Activated naive CD4-positive, alpha-beta T cell (primary cell): ENCODE measurements around the gene DYRK3.

ENCODE experiments used
- DNase-seq, 4 experiments: peaks; one replicate each; lab custom pipeline; 2025; lab: John Stamatoyannopoulos, UW

Gene DYRK3

DNA sequence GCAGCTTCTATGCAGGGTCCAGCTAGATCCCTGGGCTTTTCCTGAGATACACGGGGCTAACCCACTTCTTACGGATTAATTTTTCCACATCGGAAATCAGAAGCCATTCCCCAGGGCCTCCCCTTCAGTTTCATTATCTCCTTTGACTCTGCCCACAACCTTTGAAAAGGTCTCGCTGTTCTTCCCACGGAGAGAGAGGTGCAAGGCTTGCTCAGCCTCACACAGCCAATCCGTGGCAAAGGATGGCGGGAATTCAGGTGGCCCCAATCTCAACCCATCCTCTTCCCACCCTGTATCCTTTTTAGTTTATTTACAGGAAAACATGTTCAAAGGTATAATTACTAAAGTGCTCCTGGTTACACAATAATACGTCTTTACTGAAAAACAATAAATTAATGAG lies 48.7 kb downstream of the DYRK3 start:
- DNase-seq, result no peak

DNA sequence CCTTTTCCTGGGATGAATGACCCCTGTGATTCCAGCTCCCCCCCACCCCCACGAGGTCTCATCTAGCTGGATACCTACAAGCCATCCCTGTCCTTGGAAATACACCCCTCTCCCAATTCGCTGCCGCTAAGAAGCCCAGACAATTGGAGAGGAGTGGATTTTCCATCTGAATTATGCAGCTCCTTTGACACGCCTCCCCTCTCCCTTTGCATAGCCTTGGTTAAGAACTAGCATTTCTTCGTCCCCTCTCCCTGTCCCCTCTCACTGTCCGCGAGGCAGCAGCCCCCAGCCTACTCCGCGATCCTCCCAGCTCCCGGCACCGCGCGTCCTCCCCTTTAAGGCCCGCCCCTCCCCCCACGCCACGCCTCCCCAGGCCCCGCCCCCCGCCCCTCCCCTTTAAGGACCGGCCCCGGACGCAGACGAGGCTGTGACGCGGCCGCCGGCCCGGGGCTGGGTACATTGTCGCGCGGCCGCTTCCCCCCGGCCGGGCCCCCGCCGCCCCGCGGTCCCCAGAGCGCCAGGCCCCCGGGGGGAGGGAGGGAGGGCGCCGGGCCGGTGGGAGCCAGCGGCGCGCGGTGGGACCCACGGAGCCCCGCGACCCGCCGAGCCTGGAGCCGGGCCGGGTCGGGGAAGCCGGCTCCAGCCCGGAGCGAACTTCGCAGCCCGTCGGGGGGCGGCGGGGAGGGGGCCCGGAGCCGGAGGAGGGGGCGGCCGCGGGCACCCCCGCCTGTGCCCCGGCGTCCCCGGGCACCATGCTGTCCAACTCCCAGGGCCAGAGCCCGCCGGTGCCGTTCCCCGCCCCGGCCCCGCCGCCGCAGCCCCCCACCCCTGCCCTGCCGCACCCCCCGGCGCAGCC lies 49.4 kb downstream of the DYRK3 start, which contains the start of gene MAPKAPK2:
Gene MAPKAPK2 (plus strand): TSS at position 428 of the 856 bp plus-strand sequence. CDS start 325 bp downstream, at position 753.
- DNase-seq, result peak; percentile 58 to 77 (median 74)

DNA sequence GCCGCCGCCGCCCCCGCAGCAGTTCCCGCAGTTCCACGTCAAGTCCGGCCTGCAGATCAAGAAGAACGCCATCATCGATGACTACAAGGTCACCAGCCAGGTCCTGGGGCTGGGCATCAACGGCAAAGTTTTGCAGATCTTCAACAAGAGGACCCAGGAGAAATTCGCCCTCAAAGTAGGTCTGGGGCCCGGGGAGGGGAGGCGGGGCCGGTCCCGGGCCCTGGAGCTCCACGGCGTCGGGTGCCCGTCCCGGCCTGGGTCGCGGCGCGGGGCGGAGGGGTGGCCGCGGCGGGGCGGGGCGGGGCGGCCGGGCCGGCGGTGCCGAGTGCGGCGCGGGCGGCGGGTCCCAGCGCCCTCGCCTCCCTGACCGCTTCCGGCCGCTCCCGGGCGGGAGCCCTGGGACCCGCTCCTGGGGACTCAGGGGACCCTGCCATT lies 50.0 kb downstream of the DYRK3 start:
- no peak for DNase-seq

DNA sequence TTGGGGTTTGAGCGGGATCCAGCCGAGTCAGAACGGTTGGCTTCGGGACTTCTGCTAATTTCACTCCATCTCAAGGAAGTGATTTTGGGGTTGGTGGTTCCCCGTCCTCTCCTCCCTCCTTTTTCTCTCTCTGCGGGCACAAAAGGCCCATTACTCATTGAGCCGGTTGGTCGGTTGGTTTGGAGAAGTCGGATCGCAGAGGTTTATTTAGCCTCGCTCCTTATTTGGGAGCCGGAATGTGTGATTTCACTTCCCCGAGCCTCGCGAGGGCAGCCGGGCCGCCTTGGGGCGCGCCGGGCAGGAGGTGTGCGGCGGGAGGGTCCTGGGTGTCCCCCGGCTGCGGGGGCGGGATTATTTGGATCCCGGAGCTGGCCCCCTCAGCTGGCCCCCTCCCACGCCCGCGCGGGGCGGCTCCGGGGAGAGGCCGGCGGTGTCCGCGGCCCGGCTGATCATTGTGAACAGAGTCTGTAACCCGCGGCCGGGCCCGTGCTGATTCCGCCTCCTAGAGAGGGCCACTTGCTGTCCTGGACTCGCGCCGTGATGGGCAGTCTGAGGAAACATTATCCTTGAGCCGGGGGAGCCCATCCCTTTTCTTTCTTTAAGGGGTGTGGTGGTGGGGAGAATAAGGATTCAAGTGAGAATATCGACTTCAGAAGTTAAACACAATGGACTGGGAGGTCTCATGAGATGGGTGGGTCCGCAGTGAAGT lies 50.6 kb downstream of the DYRK3 start:
- no peak for DNase-seq

DNA sequence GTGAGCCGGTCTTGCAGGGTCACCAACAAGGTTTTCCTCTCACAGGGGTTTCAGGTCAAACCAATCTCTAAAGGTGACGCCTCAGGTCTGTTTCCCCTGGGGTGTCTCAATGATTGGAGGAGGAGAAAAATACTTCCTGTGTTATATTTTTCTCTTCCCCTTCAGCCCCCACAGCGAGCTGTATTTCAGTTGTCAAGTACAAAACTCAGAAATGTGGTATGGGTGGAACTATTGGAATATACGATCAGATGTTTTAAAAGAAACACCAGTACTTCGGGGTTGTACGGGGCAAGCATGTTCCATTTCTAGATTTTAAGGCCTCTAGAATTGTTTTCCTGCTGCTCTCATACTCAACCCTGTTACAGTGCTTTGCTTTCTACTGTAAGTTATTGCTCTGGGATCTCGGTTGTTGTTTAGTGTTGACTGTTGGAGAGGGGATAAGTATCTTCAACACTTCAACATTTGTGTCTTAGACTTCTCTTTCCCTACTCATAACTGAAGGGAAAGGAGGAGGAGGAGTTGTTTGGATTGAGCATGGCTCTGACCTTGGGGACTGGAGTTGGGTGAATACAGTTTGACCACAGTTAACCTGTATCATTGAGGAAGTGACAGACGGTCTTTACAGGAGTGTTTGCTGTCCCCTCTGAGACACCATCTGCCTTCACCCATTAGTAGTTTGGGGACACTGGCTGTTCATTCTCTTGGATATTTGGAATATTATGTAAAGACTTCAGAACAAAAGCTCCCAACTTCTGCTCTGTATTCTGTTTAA lies 51.3 kb downstream of the DYRK3 start:
- no peak for DNase-seq

DNA sequence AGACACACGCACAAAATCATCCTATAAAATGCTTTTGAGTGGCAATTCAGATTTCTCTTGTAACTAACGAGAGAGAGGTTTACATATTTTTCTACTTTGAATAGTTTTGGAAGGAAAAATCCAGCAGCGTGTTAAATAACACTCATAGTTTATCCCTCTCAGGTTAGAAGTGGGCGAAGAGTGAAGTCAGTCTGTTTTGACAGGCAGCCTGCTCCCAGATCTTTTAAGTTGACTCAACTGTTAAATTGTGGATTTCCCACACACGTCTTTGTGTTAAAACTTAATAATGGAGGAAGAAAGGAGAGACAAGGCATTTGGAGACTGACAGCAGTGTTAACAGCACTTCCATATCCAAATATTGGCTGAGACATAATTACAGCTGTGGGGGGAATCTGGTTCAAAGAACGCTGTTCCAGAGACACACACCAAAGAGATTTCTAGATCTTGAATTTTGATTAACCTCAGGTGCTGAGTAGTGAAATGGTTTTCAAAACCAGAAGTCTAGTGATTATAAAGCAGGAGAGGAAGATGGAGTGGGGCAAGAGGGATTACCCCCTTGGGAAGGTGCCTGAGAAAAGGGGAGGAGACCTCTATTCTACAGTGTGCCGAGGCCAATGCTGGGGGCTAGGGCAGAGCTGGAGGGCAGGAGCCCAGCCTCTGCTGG lies 52.0 kb downstream of the DYRK3 start:
- DNase-seq, result no peak

DNA sequence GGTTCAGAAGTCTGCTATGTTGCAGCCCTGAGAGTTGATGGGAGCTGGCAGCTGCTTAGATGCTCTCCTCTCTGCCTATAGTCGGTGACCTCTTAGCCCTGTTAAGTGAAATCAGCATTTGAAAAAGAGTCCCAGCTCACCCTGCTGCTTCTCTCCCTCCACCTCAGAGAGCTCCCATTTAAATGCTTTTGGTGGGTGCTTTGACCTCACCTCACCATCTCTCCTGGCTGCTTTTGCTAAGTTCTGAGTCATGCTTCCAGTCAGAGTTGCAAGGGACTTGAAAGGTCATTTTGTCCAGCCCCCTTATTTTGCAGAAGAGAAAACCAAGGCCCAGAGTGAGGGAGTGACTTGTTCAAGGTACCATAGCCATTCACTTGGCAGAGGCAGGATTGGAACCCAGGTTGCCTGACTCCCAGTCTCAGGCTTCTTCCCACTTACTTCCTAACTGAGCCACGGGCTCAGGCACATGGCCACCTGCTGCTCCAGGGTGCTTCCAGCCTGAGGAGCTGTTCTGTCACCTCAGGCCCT lies 52.6 kb downstream of the DYRK3 start:
- DNase-seq, result no peak

DNA sequence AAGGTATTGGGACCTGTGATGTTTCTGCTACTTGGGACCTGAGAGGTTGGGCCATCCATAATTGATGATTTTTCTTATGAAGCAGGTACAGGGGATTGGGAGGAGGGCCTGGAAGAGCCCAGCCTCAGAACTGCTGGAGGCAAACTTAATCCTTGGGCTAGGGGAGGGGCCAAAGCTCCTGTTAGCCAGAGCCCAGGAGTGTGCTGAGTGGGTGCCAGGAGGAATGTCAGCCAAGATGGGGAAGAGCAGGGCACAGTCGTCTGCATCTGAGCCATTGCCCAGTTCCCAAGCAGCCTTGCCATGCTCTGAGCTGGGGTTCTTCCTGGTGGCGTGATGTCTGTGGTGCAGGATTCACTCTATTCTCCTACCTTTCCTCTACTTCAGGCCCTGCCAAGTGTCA lies 55.2 kb downstream of the DYRK3 start:
- DNase-seq, result no peak

DNA sequence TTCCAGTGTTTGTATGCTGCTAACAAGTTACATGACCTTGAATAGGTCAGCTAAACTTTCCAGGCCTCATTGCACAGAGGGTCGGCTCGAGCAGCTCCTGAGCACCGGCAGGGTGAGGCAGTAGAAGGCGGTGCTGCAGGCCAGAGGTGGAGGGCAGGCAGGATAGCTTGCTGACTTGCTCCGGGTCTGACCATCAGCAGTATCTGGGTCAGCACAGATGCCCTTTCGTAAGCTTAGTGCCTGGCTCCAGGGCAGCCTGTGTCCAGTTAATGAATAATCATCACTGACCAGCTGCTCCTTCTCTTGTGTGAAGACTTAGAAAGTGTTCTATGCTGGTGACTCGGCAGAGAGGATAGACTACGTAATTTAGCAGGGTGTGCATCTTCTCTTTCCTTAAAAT lies 56.3 kb downstream of the DYRK3 start:
- no peak for DNase-seq

DNA sequence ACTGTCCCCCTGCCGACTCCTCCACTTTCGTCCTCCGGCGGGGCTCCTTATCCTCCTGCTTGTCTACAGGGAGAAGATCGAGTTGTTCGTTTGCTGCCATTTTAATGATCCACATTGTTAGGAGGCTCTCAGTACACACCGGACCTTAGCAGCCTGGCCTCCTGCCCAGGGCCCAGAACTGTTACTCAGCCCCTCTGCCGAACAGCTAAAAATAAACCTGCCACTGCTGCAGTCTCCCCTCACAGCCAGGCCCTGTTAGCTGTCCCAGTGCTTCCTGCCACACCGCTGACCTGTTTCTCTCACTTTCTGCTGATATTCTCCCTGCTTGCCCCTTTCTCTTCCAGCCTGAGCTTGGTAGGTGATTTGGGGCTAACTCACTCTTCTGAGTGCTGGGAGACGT lies 57.7 kb downstream of the DYRK3 start:
- DNase-seq, result no peak

DNA sequence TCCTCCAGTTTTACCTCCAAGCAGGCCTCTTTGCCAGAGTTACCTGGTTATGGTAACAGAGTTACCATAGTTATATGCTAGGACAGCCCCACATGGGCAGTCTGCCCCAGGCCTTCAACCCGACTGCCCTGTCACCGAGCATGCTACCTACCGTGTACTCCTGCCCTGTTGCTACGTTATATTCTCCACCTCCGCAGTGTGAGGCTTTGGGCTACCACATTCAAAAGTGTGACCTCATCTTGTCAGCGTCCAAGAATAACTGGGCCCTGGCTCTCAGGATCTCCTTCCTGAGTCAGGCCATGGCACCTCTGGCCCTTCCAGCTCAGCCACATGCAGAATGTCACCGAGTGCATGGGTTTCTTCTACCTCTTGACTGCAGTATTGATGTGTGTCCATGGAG lies 58.3 kb downstream of the DYRK3 start:
- DNase-seq, result no peak

DNA sequence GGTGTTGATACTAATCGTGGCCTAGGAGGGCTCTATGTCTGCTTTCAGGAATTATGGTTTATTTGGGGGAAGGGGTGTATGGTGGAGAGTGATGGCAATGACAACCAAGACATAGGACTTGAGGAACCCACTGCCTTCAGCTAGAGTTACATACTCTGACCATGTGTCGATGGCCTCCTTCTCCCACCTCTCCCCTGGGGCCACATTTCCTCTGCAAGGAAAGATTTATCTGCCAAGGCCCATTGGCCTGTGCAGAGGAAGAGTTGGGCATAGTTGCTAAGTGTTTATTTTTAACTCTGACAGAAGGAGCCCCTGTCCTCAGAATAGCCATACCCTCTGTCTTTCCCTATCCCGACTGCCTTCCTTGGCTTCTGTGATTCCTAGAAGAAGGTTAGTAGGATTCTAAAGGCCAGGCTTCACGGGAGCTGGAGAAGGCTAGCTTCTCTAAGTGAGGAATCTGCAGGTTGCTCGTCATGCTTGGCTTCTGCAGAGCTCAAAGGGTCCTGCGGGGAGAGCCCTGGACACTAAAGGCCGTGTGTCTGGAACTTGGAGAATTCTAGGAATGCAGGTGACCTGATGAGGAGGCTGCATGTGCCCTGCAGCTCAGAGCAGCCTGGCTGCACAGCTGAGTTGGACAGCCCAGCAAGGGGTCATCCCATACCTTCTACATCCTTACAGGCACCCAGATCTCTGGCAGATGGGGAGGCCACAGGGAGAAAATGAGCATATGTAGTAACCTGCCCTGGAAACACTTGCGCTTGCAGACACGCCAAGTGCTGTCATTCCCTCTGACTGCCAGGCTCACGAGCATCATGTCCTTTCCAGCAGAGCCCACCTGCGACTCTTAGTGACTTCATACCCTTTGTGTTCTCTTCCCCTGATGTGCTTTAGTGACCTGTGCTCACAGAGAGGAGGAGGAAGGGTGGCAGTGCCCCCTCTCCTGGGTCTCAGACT lies 59.1 kb downstream of the DYRK3 start:
- no peak for DNase-seq

DNA sequence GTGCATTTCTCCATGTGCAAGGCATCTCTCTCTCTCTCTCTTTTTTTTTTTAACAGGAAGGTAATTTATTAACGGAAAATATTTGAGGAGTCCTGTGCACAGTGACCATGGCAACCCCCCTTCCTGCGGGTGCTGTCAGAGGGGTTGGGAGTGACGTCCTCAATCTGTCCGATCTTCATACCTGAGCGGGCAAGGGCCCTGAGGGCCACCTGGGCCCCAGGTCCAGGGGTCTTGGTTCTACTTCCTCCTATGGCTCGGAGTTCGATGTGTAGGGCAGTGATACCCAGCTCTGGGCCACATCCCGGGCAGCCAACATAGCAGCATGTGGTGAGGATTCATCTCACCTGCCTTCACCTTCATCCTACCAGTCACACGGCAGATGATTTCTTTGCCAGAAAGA lies 60.4 kb downstream of the DYRK3 start:
- DNase-seq, result no peak

DNA sequence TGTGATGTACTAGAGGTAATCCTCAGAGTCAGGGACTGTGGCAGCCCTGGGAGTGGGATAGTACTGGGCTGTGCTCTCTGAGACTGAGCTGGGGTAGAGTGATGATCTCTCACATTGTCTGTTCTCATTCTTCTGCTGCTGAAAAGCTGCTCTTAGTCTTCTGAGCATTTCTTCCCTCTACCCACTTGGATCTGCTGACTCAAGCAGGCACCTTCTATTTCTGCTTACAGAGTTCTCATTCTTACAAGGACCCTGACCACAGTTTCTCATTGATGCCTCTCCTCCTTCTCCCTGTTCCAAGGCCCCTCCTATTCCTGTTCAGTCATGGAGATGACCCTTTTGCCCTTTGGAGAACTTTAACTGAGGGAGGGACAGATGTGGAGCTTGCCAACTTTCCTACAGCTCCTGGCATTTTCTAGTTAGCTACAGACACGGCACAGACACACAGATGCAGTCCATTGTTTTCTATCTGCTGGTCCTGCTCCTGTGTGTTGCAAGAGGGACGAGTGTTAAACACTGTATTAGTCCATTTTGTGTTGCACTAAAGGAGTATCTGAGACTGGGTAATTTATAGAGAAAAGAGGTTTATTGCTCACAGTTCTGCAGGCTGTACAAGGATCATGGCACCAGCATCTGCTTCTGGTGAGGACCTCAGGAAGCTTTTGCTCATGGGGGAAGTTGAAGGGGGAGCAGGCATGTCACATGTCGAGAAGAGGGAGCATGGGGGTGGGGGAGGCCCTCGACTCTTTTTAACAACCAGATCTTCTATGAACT lies 61.7 kb downstream of the DYRK3 start:
- no peak for DNase-seq

DNA sequence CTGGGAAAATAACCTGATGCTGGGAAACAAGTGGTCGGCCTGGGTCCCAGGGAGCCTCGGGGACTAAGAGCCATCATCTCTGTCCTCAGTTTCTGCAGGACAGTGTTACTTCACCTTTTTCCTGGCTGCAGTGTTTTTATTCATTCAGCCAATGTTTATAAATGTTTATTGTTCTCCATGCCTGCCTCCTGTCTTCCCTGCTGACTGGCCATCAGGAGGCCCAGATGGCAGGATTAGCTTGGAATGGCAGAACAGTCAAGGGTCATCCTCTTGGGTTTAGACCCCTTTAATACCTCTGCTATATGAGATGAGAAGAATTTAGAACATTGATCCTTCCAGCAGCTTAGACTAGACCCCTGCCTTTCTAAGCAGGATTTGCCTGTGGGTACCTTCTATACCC lies 62.7 kb downstream of the DYRK3 start:
- DNase-seq, result no peak
